BE2C (cell line): ENCODE measurements around the gene RAB11FIP3.

Experiments
- DNase-seq: peaks from one replicate; pipeline ENCODE4 v3.0.0-alpha.2; 2020
- H3K27me3 ChIP-seq: fragments of 250-450 bp; sonication (Bioruptor Pico); 2 replicates; pipeline ENCODE4 v1.5.1; 2020; ENCODE audit warnings: mild to moderate bottlenecking
- H3K36me3 ChIP-seq: fragments of 250-450 bp; sonication (Bioruptor Pico); 2 replicates; pipeline ENCODE4 v1.5.1; 2020; ENCODE audit warnings: mild to moderate bottlenecking
- H3K4me1 ChIP-seq: fragments of 250-450 bp; sonication (Bioruptor Pico); 2 replicates; pipeline ENCODE4 v1.5.1; 2020
- H3K4me3 ChIP-seq: 2 replicates; pipeline ENCODE4 v1.5.1; 2011; ENCODE audit warnings: low read depth, low read length
- H3K9me3 ChIP-seq: fragments of 250-450 bp; sonication (Bioruptor Pico); 2 replicates; pipeline ENCODE4 v1.5.1; 2020
- CTCF ChIP-seq: IDR thresholded peaks from 2 replicates; pipeline ENCODE4 v1.5.1; 2012; ENCODE audit warnings: mild to moderate bottlenecking, low read depth, low read length

Gene RAB11FIP3

GRCh38 chr16:518858-519257, 93.4 kb downstream of the RAB11FIP3 start:
- no peak for DNase-seq
- H3K36me3 ChIP-seq = peaks cover 15% of the 10 kb centered on the region
- no peaks in the 10 kb centered on the region for H3K4me1 ChIP-seq
- no peak for TF ChIP-seq CTCF
- H3K9me3 ChIP-seq = no peaks in the 10 kb centered on the region
- H3K4me3 ChIP-seq = no peak overlapping the region
- H3K27me3 ChIP-seq = no peaks in the 10 kb centered on the region

DNA sequence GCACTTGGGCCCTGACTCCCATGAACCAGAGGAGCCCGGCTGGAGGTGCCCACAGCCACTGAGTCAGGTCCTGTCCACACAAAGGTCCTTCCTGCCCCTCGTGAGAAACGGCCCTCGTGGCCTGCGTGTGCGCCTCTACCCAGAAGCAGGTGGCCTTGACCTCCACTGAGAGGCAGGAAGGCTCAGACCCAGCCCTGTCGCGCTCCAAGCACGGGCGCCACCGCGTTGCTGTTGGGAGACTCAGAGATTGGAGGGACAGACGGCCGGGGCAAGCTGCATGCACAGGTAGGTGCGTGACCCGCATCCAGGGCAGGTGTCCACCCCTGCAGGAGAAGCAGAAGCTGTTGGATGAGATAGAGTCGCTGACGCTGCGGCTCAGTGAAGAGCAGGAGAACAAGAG, 94.0 kb downstream of the RAB11FIP3 start:
- no peaks in the 10 kb centered on the region for H3K9me3 ChIP-seq
- H3K27me3 ChIP-seq = no peaks in the 10 kb centered on the region
- H3K4me3 ChIP-seq = no peak overlapping the region
- H3K4me1 ChIP-seq = no peaks in the 10 kb centered on the region
- H3K36me3 ChIP-seq = peaks cover 15% of the 10 kb centered on the region
- no peak for TF ChIP-seq CTCF
- DNase-seq = no peak

DNA sequence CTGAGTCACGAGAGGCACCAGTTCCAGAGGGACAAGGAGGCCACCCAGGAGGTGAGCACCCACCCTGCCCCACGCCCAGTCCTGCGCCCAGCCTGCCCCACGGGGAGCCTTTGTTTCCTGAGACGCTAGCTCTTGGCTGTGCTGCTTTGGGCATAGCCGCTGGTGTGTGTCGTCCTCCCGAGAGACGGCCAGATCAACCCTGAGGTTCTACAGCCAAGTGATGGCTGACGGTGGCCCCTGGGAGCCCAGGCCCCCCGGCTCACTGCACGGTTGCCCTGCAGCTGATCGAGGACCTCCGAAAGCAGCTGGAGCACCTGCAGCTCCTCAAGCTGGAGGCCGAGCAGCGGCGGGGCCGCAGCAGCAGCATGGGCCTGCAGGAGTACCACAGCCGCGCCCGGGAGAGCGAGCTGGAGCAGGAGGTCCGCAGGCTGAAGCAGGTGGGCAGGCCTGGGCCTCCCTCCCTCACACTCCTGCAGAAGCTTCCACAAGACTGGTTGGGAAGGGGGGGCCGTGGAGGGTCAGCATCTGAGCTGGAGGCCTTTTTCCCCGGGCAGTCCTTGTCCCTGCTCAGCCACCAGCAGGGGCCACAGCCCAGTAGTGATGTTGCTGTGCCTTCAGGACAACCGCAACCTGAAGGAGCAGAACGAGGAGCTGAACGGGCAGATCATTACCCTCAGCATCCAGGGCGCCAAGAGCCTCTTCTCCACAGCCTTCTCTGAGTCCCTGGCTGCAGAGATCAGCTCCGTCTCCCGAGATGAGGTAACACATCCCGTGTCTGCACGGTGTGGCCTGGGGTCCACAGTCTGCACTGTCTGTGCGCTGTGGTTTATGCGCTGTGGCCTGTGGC, 94.6 kb downstream of the RAB11FIP3 start:
- Histone ChIP-seq H3K4me1 (no peaks in the 10 kb centered on the region), H3K27me3 (no peaks in the 10 kb centered on the region), H3K36me3 (peaks cover 16% of the 10 kb centered on the region), H3K9me3 (no peaks in the 10 kb centered on the region), H3K4me3 (no peak overlapping the region)
- no peak for DNase-seq
- TF ChIP-seq CTCF = no peak

DNA sequence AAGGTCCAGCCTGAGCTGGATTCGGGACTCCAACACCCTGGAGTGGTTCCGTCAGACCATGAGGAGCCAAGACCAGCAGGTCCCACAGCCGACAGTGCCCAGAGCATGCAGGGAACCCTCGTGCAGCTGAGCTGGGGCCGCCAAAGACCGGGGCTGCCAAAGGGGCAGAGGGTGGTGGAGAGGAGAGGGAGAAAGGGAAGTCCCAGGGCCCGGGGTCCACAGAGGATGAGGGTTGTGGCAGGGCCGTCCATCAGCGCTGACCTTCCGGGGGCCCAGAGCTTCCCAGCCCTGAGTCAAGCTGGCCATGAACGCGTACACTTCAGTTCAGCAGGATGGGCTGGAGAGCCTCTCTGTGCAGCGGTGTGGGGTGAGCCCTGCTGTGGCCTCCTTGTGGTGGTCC, 95.4 kb downstream of the RAB11FIP3 start:
- H3K36me3 ChIP-seq = peaks cover 16% of the 10 kb centered on the region
- TF ChIP-seq CTCF = no peak

GRCh38 chr16:521381-522210, 96.1 kb downstream of the RAB11FIP3 start:
- peaks cover 14% of the 10 kb centered on the region for H3K36me3 ChIP-seq
- H3K4me1 ChIP-seq = no peaks in the 10 kb centered on the region; the same call in 1 of the 2 replicates
- no peaks in the 10 kb centered on the region for H3K9me3 ChIP-seq
- DNase-seq = no peak
- H3K27me3 ChIP-seq = no peaks in the 10 kb centered on the region
- H3K4me3 ChIP-seq = no peak overlapping the region
- TF ChIP-seq CTCF = no peak

More for the DNA sequence above, 95.4 kb downstream of the RAB11FIP3 start:
- Histone ChIP-seq H3K27me3 (no peaks in the 10 kb centered on the region), H3K9me3 (no peaks in the 10 kb centered on the region), H3K4me1 (no peaks in the 10 kb centered on the region), H3K4me3 (no peak overlapping the region)
- DNase-seq = no peak
